ENCODE data around the gene MCIDAS.

DNA sequence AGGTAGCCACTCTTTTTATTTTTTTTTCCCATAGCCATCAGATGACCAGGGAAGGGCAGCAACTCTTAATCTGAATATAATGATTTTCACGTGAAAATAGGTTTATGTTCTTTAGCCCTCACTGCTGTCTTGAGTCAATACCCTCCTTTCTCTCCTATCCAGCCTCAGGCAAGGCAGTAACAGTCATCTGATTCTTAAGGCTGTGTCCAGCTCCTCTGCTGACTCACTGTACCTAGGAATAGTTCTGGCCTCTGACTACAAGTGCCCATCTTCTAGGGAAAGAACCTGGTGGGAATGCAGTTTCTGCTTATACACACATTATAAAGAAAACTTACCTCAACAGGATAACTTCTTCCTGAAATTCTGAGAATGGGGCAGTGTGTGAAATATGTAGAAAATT lies 49.7 kb upstream of the MCIDAS start:
- TF ChIP-seq, protein P1, sequence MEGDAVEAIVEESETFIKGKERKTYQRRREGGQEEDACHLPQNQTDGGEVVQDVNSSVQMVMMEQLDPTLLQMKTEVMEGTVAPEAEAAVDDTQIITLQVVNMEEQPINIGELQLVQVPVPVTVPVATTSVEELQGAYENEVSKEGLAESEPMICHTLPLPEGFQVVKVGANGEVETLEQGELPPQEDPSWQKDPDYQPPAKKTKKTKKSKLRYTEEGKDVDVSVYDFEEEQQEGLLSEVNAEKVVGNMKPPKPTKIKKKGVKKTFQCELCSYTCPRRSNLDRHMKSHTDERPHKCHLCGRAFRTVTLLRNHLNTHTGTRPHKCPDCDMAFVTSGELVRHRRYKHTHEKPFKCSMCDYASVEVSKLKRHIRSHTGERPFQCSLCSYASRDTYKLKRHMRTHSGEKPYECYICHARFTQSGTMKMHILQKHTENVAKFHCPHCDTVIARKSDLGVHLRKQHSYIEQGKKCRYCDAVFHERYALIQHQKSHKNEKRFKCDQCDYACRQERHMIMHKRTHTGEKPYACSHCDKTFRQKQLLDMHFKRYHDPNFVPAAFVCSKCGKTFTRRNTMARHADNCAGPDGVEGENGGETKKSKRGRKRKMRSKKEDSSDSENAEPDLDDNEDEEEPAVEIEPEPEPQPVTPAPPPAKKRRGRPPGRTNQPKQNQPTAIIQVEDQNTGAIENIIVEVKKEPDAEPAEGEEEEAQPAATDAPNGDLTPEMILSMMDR (IDR thresholded peaks at IDR 0.05; ENCODE audit: low read length), result no peak
- TF ChIP-seq EZH2 (IDR thresholded peaks at IDR 0.05; ENCODE audit: borderline replicate concordance, low read length), result no peak

All from OCI-LY1 (cell line).